Stimulated activated CD4-positive, alpha-beta T cell treated with anti-CD3 and anti-CD28 coated beads, Interleukin-1b, Interleukin-23, amount 100 ng/mL, for 1 hour (primary cell): ENCODE measurements around the gene FAM3A.

Source experiments
- DNase-seq, 2 donors: peaks; one replicate each; pipeline ENCODE4 v3.0.0-alpha.2; 2020; ENCODE audit warnings: low read depth in 2 of 2

The FAM3A gene

DNA sequence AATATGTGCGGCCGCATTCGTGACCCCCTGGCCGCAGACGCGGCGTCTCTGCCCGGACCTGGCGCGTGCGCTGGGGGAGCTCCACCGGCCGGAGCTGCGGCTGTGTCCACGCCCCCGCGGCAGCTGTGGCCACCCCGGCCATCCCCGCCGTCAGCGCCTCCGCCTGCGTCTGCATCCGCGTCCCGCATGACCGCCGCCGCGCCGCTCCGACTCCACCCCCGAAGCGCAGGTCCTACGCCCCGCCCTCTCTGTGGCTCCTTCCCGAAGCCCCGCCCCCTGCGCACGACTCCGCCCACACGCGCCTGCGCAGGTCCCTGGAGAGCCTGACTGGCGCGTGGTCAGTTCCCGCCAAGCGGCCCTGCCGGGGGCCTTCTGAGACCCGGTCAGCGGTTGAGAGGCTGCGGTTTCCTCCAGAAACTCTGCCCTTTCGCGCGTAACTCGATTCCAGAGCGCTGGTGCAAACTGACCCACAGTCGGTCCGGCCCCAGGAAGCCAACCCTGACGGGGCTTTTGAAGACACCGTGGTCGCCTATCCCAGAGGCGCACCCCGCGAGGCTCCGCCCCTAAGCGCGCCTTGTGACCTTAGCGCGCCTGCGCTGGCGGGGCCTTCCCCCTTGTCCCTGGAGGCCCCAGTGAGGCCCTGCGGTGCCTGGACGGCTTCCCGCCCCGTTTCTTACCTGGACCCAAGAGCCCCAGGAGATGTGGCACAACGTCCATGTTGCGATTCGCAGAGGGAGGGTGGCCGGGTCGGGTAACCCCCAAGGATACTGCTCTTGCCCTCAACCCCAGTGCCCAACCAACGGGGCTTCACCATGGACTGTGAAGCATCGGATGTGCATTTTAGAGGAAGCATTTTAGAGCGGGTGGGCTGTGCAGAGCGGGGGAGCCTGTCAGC lies 37.1 kb downstream of the FAM3A start, which contains the start of gene LAGE3:
Gene LAGE3, minus strand, starts transcription at position 554 of the 895 bp plus-strand sequence. Its CDS starts 366 bp downstream, at position 188.
- DNase-seq = peak; percentile 87 to 91

DNA sequence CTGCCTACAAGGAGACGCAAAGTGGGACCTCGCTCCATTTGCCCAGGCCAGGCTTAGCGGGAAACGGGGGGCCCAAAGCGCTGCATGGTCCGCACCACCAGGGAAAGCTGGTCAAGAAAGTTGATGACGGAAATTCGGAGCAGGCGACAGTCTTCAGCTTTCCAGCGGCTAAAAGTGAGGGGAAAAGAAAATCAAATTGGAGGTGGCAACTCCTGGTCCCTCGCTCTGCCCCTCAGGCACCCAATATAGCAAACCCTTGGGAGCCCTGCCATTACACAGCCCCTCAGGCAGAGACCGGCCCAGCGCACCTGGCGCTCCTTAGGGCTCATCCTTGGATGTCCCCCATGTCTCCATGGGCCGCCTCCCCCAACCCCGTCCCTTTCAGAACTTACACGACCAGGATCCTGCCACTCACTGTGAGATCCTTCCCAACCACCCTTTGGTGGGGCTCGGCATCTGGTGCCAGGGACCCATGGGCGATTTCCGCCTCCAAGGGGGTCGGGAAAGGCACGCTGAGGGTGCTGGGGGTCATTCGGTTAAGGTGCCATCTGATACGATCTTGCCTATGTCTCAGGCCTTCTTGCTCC lies 38.0 kb downstream of the FAM3A start:
- no peak for DNase-seq

DNA sequence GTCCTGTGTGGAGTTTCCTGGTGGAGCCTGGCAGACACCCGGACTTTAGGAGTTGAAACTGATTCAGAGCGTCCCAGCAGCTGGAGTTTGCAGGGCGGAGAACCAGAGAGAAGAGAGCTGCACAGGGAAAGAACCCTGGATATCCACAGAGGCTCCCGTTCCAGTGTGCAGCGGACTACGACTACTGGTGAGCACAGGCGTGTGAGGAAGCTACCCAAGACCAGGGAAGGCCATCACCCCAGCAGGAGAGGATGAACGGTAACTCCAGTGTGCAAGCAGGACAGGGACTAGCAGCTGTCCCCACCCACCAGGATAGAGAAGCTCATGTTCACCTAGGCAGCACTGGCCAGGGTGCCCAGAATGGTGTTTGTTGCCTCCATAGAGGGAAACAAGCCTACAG lies 39.2 kb downstream of the FAM3A start:
- DNase-seq = no peak

DNA sequence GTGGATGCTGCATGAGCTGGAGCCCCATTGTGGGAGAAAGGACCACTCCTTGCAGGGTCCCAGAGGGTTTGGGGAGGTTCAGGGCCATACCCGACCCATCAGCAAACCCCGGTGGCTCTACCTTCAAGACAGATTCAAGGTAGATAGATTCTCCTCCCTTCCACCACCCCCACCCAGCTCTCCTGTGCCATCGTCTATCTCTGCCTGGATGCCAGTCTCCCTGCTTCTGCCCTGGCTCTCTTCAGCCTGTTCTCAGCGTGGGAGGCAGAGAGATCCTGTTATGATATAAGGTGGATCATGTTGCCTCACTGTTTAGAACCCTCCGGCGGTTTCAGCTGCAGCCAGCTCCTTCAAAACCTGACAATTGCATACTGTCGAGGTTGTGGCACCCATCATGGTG lies 42.3 kb downstream of the FAM3A start:
- no peak for DNase-seq

DNA sequence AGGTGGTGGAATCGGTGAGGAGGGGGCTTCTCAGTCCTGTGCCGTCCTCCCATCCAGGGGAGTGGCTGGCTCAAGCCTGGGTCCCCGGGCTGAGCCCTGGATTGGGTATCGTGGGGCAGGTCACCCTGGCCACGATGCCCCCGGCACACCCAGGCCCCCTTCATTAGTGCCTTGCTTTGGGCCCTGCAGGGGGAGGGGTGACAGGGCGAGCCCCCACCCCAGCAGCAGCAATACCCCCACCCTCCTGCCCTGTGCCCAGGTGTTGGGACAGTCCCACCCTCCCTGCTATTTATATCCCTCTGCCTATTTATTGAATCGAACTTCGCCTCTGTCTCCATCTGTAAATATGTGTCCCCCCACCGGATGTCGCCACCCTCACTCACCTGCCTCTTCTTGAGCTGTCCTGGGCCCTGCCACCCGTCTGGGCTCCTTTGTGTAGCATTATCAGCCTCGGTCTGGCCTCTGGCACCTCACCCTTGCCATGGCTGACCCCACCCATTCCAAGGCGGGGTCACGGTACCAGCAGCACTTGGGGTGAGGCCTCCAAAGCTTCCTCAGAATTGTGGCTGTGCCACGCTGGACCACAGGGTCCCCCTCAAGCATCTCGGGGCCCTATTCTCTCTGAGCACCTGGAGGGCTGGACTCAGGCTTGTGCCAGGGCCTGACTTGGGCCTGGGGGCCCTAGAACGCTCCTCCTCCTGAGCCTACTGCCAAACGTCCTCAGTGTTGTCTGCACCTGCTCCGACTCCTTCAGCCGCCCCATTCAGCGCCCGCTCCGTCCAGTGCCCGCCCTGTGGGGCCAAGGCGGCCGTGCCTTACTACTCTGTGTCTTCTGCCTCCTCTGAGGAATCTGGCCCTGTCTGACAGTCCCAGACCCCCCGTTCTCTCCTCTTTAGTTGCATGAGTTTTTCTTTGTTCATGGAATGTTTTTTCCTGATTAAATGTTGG lies 43.1 kb downstream of the FAM3A start:
- no peak for DNase-seq

DNA sequence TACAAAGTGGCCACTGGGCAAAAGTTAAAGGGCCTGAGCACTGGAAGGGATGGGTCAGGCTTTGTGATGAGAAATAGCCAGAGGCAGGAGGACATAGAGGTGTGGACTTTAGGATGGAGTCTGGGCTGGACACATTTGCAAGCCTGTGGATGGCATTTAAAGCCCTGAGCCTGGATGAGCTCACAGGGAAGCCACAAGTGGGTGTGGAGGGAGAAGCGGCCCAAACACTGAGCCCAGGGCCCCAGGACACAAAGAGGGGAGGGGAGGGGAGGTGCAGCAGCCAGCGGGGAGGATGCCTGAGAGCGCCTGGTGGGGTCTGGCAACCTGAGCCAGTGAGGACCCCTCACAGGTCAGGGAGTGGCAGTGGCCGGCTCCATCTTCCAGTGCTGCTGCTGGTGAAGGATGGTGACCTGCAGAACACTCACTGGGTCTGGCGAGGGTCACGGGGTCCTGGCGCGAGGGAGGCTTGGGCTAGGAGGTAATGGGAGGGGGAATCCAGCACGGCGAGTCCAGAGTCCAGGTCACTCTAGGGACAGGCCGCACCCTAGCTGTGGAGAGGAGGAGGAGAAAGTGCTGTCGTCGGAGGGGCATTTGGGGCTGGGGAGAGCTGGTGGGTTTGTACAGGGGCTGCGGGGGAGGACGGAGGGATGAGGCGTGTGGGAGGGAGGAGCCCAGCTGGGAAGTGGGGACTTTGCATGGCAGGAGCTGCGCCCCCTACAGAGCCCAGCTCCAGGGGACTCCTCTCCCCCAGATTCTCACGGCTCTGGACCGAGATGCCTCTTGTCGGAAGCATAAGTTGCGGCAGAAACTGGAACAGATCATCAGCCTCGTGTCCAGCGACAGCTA lies 44.0 kb downstream of the FAM3A start:
- DNase-seq = no peak

DNA sequence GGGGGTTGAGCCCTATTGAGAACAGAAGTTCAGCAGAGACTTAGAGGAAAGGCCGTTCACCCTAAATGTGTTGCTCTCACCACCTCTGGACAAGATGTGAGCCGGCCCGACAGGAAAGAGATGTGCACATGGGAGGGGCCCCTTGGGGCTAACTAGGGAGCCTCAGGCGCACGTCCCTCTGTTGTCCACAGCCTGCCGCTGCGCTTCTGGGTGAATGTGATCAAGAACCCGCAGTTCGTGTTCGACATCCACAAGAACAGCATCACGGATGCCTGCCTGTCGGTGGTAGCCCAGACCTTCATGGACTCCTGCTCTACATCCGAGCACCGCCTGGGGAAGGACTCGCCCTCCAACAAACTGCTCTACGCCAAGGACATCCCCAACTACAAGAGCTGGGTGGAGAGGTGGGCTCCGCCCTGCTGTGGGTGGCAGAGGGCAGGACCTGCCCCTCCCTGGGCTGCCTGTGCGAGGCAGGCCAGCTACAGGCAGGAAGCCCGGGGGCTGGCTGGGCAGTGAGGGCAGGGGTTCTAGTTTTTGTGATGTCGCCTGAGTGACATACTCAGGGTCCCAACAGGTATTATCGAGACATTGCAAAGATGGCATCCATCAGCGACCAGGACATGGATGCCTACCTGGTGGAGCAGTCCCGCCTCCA lies 45.0 kb downstream of the FAM3A start:
- DNase-seq = no peak

DNA sequence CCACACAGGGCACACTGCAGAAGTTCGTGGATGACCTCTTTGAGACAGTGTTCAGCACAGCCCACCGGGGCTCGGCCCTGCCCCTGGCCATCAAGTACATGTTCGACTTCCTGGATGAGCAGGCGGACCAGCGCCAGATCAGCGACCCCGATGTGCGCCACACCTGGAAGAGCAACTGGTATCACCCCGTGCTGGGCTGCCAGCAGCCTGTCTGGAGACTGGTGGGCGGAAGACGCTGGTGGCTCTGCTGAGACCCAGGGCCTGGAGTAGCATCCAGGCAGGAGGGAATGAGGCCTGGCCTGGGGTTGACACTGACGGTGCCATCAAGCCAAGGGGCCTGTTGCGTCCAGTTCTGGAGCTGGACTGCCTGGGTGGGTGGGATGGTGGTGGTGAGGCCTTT lies 45.6 kb downstream of the FAM3A start:
- DNase-seq = no peak

DNA sequence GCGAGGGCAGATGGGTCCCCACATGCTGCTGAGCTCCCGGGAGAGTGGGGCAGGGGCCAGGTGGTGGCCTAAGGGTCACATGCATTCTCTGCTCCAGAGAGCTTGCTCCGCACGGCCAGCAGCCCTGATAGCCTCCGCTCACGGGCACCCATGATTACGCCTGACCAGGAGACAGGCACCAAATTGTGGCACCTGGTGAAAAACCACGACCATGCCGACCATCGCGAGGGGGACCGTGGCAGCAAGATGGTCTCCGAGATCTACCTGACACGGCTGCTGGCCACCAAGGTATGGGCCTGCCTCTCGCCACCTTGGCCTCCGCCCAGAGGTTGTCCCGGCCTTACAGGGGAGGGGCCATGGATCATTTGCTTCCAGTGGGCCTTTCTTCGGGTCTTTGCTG lies 46.2 kb downstream of the FAM3A start:
- DNase-seq = no peak

DNA sequence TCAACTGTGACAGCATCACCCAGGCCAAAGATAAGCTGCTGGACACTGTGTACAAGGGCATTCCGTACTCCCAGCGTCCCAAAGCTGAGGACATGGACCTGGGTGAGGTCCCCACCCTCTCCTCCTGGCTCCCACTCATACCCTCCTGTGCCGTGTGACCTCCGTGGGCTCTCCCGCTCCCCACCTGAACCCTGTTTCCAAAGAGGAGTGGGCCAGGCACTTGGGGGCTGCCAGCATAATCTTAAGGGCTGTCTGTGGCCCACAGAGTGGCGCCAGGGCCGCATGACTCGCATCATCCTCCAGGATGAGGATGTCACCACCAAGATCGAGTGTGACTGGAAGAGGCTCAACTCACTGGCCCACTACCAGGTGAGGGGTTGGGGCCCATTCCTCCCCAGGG lies 46.9 kb downstream of the FAM3A start:
- DNase-seq = no peak

DNA sequence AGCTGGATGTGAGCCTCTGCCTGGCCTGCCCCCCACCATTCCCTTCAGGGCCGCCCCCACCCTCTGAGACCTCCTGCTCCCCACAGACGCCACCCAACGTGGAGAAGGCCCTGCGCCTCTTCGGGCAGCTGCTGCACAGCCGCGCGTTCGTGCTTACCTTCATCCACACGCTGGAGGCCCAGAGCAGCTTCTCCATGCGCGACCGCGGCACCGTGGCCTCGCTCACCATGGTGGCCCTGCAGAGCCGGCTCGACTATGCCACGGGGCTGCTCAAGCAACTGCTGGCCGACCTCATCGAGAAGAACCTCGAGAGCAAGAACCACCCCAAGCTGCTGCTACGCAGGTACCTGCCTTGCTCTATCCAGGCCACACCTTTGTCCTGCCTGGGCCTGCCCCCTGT lies 47.8 kb downstream of the FAM3A start:
- no peak for DNase-seq

DNA sequence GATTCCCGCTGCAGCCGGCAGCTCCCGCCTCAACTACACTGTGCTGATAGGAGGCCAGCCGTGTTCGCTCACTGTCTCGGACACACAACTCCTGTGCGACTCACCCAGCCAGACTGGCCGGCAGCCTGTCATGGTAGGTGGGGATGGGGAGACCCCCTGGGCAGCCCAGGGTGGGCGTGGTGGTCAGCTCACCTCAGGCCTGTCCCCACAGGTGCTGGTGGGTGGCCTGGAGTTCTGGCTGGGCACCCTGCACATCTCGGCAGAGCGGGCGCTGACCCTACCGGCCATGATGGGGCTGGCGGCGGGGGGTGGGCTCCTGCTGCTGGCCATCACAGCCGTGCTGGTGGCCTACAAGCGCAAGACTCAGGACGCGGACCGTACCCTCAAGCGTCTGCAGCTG lies 48.5 kb downstream of the FAM3A start:
- no peak for DNase-seq

DNA sequence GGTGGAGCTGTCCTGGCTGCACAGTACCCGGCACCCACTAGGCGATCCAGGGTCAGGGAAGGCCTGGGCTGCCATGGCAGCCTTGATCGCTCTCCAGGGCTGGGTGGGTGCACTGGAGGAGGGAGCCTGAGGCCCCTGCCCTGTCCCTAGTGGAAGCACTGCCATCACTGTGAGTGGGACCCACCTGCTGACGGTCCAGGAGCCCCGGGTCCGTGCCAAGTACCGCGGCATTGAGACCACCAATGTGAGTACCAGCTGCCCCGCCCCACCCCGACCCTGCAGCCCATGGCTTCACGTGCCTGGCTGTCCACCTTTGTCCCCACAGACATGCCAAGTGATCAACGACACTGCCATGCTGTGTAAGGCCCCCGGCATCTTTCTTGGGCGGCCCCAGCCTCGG lies 49.1 kb downstream of the FAM3A start:
- no peak for DNase-seq

DNA sequence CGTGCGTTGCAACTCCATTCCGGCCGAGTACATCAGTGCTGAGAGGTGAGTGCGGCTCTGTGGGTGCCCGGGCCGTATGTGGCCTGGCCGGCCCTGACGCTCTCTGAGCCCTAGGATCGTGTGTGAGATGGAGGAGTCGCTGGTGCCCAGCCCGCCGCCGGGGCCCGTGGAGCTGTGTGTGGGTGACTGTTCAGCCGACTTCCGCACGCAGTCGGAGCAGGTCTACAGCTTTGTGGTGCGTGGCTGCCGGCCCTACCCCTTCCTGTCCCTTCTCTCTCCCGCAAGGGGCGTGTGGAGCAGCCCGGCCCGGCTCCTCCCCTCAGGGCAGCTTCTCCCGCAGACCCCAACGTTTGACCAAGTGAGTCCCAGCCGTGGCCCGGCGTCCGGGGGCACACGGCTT lies 50.0 kb downstream of the FAM3A start:
- no peak for DNase-seq

DNA sequence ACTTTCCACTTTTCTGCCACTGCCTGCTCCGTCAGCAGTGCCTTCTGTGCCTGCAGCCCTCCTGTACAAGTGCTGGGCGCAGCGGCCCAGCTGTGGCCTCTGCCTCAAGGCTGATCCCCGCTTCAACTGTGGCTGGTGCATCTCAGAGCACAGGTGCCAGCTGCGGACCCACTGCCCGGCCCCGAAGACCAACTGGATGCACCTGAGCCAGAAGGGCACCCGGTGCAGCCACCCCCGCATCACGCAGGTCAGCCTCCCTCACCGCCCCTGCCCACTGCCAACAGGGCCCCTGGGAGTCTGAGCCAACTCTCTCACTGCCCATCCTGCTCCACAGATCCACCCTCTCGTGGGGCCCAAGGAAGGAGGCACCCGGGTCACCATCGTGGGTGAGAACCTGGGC lies 50.4 kb downstream of the FAM3A start:
- DNase-seq = no peak

DNA sequence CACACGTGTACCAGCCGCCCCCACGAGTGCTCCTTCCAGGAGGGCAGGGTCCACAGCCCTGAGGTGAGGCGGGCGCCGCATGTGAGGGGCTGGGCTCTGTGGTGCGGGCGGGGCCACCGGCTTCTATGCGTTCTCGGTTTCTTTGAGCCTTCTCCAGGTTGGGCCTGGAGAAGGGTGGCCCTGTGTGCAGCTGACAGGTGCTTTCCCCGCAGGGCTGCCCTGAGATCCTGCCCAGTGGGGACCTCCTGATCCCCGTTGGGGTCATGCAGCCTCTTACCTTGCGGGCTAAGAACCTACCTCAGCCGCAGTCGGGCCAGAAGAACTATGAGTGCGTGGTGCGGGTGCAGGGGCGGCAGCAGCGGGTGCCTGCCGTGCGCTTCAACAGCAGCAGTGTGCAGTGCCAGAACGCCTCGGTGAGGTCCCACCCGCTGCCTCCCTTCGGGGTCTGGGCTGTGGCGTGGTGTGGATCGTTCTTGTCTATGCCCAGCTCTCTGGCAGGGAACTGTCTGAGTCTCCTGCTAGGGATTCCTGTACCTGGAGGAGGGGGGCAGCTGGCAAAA lies 51.1 kb downstream of the FAM3A start:
- no peak for DNase-seq

DNA sequence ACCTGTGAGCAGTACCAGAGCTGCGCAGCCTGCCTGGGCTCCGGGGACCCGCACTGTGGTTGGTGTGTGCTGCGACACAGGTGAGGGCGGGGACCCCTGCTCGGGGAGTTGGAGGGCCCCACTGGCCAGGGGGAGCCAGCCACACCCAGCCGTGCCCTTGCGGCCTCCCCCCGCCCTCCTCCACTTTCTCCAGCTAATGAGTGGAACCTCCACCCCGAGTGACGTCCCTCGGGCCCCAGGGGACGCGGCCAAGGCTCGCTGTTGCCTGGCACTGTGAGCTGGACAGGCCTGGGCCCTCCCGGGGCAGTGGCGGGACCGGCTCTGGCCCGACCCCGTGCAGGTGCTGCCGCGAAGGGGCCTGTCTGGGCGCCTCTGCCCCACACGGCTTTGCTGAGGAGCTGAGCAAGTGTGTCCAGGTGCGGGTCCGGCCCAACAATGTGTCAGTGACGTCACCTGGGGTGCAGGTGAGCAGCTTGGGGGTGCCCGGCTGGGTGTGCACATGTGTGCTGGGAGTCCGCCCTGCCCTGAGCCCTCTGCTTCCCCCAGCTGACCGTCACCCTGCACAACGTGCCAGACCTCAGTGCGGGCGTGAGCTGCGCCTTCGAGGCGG lies 52.3 kb downstream of the FAM3A start:
- no peak for DNase-seq

DNA sequence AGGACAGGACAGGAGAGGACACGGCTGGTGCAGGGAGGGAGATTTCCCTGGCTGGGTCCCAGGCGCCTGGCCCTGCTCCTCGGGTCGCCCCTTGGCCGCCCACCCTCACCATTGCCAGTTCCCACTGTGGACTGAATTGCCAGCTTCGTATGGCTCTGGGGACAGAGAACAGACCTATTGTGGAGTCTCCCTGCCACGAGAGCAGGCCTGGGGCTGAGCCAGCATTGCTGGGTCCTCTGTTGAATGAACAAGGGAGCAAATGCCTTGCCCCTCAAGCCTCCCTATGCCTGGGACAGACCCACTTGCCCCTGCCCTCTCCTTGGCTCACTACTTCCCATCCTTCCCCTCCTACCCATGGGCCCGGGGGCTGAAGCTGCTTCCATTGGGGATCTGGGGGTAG lies 53.6 kb downstream of the FAM3A start:
- no peak for DNase-seq

DNA sequence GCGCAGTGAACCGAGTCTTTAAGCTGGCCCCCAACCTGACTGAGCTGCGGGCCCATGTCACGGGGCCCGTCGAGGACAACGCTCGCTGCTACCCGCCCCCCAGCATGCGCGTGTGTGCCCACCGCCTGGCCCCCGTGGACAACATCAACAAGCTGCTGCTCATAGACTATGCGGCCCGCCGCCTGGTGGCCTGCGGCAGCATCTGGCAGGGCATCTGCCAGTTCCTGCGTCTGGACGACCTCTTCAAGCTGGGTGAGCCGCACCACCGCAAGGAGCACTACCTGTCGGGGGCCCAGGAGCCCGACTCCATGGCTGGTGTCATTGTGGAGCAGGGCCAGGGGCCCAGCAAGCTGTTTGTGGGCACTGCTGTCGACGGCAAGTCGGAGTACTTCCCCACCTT lies 55.7 kb downstream of the FAM3A start:
- DNase-seq = no peak

DNA sequence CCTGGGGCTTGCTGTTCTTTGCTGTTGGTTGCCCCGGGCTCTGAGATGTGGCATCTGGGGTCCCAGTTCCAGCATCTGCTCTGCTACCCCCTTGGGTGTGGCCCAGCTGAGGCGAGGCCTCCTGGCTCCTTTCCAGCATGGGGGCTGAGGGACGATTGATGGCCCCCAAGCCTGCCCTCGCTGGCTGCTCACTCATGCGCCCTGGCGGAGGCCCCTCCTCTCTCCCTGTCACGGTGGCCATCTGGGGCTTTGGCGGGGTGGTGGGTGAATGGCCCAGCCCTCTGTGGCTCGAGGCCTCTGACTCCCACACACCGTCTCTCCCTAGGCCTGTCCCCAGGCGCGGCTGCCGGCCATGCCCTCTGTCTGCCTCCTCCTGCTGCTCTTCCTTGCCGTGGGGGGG lies 56.2 kb downstream of the FAM3A start:
- no peak for DNase-seq
